Pancreas (tissue), 10 donors: ENCODE results near the gene SUPT4H1. TPM values are rescaled to one million over a fixed set of nuclear protein-coding genes. Genes with fewer than 3 reads are reported as not detected.

ENCODE experiments used
- ATAC-seq, 4 donors: fragments of 200-7000 bp; cut with Tn5 transposase; one replicate each; pipeline versions ENCODE4 v1.8.0 to v1.9.1; 2020; ENCODE audit warnings: mild to moderate bottlenecking in 4 of 4, moderate library complexity in 4 of 4
- DNase-seq, 6 donors: peaks; one replicate each; pipeline ENCODE4 v3.0.0-alpha.2; 2020
- FAIRE-seq: peaks from 2 replicates; lab custom pipeline; 2012; peaks lifted over from hg19 to GRCh38; lab: Jason Lieb, UNC
- H3K27ac ChIP-seq, 4 donors: fragments of 200-600 bp; sonication (generic); 1 replicate in 3 of 4; 2 replicates in 1 of 4; pipeline versions ENCODE4 v1.5.0 to v1.8.0; 2020
- H3K27me3 ChIP-seq, 4 donors: fragments of 200-600 bp; one replicate each; pipeline ENCODE4 v1.8.0; 2021
- H3K36me3 ChIP-seq, 3 donors: fragments of 200-600 bp; sonication (generic) in 1 of 3; one replicate each; pipeline versions ENCODE4 v1.5.0 to v1.8.0; 2020 to 2021
- H3K4me1 ChIP-seq, 3 donors: fragments of 200-600 bp; one replicate each; pipeline ENCODE4 v1.8.0; 2021
- H3K4me3 ChIP-seq, 4 donors: fragments of 200-600 bp; sonication (generic) in 2 of 4; one replicate each; pipeline versions ENCODE4 v1.5.0 to v1.8.0; 2020 to 2021
- H3K9me3 ChIP-seq, 4 donors: fragments of 200-600 bp; one replicate each; pipeline ENCODE4 v1.8.0; 2021
- CTCF ChIP-seq, 4 donors: fragments of 200-600 bp; sonication (generic) in 3 of 4; IDR thresholded peaks; one replicate each; pipeline versions ENCODE4 v1.5.0 to v1.8.0; 2021; ENCODE audit warnings: antibody characterized with exemption in 4 of 4
- WGBS, 2 donors: extraction: QIAGEN DNeasy Blood & Tissue Kit; methylation state at CpG; one replicate each; pipeline ENCODE4 v1.1.7; 2013; 5-methylcytosine and 5-hydroxymethylcytosine counted together
- intact Hi-C, 3 donors: fragments of 100-400 bp; cut with DNase I; formaldehyde crosslinking; loops; one replicate each; pipeline versions ENCODE4 v1.11.1 to v1.14.2; 2022
- microRNA-seq, 2 donors: library from miRNA; unstranded; fragments of <30 nt; microRNA quantifications; one replicate each; pipeline versions ENCODE4 to v1.1.0, GENCODE V29; 2019 to 2020
- polyA plus RNA-seq, 2 donors: library from polyadenylated mRNA; stranded (reverse); fragments of 200-250 nt; gene quantifications; one replicate each; pipeline ENCODE4 v1.2.3, GENCODE V29; 2013
- total RNA-seq, 6 donors: library from RNA; stranded (reverse); fragmentation: NEBNext Ultra II Directional in 4 of 6; extraction: Animal tissue kit (Norgen Biotek cat#: 25700) in 4 of 6; gene quantifications; one replicate each; pipeline versions ENCODE4 v1.2.1 to v1.2.4, GENCODE V29; 2021 to 2023
- donor health status: healthy with polysubstance abuse.
- donor health status: DM: no; HTN: no; CAD: no; lungs with moderate emphysema.
- donor health status: DM: no; HTN: no; CAD: no.
- donor health status: control.
- donor health status: control.
- donor health status: Bipolar disorder and iron deficiency.
- donor health status: DM: yes; HTN: yes; CAD: no.
- donor health status: DM: no; HTN: no; CAD: no.
- donor health status: DM: no; HTN: no; CAD: no.
- donor health status: DM: yes; HTN: yes; CAD: no.

The SUPT4H1 gene
- total and polyA plus RNA-seq, 8 donors, result 14.1 to 43.7 (median 27.1) TPM

DNA sequence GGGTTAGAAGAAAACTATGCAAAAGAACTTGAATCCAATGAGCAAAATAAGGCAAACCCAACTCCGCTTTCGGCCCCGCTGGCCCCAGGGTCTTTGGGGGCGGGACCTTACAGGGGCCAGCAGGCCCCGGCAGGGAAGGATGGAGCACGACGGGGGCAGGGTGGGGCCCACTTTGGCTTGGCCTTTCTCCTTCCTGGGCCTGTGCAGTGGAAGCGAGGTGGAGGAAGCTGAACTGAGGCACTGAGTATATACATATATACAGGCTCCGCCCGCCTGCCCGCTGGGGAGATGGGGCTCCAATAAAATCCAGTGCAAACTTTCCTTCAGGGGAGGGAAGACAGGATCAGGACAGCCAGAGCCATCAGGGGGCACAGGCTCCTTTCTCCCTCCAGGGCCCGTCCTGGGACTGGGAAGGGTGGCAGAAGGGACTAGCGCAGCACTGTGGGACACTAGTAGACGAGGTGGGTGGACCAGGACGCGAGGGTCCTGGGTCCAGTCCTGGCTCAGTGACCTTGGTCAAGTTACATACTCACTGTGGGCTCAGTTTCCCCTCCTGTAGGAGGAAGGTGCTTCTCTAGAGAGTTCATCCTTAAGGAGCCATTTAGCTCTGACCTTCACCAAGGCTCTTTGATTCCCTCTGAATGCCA is 50.4 kb downstream of the SUPT4H1 start:
- Histone ChIP-seq H3K4me3 (no peak overlapping the region), H3K4me1 (no peaks in the 10 kb centered on the region), H3K27ac (no peak overlapping the region), H3K27me3 (no peaks in the 10 kb centered on the region), H3K36me3 (no peaks in the 10 kb centered on the region), H3K9me3 (no peaks in the 10 kb centered on the region)
- WGBS, 2 donors, result 86 to 91% methylated on average over 16 of the region's 16 CpGs
- DNase-seq, result no peak
- ATAC-seq, result no peak
- intact Hi-C loops, result loop anchor here in 1 of 3 donors (10.0 kb wide), 1 partner anchor 143 kb away; no protein-coding TSS in a partner anchor
- TF ChIP-seq CTCF (IDR thresholded peaks at IDR 0.05), result no peak
- FAIRE-seq, result no peak

DNA sequence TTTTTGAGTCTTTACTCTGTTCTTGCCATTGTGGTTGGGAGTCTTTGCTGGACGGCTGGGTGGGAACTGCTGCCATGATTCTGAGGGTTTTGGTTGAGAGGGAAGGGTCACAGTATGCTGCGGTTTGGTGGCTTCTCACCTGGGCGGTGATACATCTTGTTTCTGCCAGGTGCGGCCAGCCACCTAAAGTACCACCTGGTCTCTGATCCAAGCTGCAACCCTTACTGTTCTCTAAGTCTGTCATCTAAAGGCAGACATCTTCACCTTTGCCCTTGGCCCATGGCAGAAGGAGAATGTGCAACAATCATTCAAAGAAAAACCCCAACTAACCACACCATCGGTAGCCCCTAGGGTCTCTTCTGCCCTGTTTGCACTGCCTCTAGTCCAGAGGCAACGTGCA is 51.7 kb downstream of the SUPT4H1 start:
- no peak for DNase-seq
- no peak for TF ChIP-seq CTCF (IDR thresholded peaks at IDR 0.05)
- 76 to 91% methylated on average over 6 of the region's 6 CpGs for WGBS, 2 donors

More for the DNA sequence above, 51.7 kb downstream of the SUPT4H1 start:
- intact Hi-C loops, result loop anchor here in 1 of 3 donors (10.0 kb wide), 1 partner anchor 144 kb away; no protein-coding TSS in a partner anchor
- no peak overlapping the region for H3K27ac ChIP-seq
- H3K27me3 ChIP-seq, result no peaks in the 10 kb centered on the region
- H3K4me3 ChIP-seq, result no peak overlapping the region
- no peaks in the 10 kb centered on the region for H3K36me3 ChIP-seq
- FAIRE-seq, result no peak
- no peaks in the 10 kb centered on the region for H3K9me3 ChIP-seq
- ATAC-seq, result no peak
- no peaks in the 10 kb centered on the region for H3K4me1 ChIP-seq

Small RNAs within 50 kb of the gene (microRNA-seq; reads per million reads assigned to microRNA genes)
- gene MIR4736, result 0 reads per million in 2 donors

Other genes with a start within 250 kb of the SUPT4H1 start
- not detected for gene OR4D1, start 203.8 kb downstream of the SUPT4H1 start, total RNA-seq
- gene OR4D1, start 203.8 kb downstream of the SUPT4H1 start, polyA plus RNA-seq, result not detected
- not detected for gene OR4D2, start 185.2 kb downstream of the SUPT4H1 start, total RNA-seq
- gene OR4D2, start 185.2 kb downstream of the SUPT4H1 start, polyA plus RNA-seq, result not detected
- not detected for gene EPX, start 159.5 kb downstream of the SUPT4H1 start, total RNA-seq
- not detected for gene EPX, start 159.5 kb downstream of the SUPT4H1 start, polyA plus RNA-seq
- 10 to 100 TPM in 2 of 6 donors, 1 to 10 TPM in 4; 5.8 to 16.0 (median 7.3) TPM for gene MKS1, start 132.9 kb downstream of the SUPT4H1 start, total RNA-seq
- gene MKS1, start 132.9 kb downstream of the SUPT4H1 start, polyA plus RNA-seq, result 10 to 100 TPM; 12.7 to 16.1 TPM
- gene LPO, start 113.6 kb downstream of the SUPT4H1 start, total RNA-seq, result not detected
- gene LPO, start 113.6 kb downstream of the SUPT4H1 start, polyA plus RNA-seq, result under 1 TPM; 0.08 to 0.23 TPM
- under 1 TPM; 0.03 to 0.28 (median 0.09) TPM for gene MPO, start 71.3 kb downstream of the SUPT4H1 start, total RNA-seq
- gene MPO, start 71.3 kb downstream of the SUPT4H1 start, polyA plus RNA-seq, result under 1 TPM in 1 of 2 donors, not detected in 1; 0.19 TPM
- gene TSPOAP1, start 23.4 kb downstream of the SUPT4H1 start, total RNA-seq, result 10 to 100 TPM in 4 of 6 donors, 1 to 10 TPM in 2; 7.0 to 19.6 (median 12.9) TPM
- 10 to 100 TPM; 56.7 to 90.2 TPM for gene TSPOAP1, start 23.4 kb downstream of the SUPT4H1 start, polyA plus RNA-seq
- 10 to 100 TPM in 2 of 6 donors, 1 to 10 TPM in 4; 4.5 to 12.5 (median 6.2) TPM for gene RNF43, start 65.3 kb upstream of the SUPT4H1 start, total RNA-seq
- 1 to 10 TPM; 5.9 to 6.2 TPM for gene RNF43, start 65.3 kb upstream of the SUPT4H1 start, polyA plus RNA-seq
- under 1 TPM in 1 of 6 donors, not detected in 5; 0.04 TPM for gene HSF5, start 136.2 kb upstream of the SUPT4H1 start, total RNA-seq
- not detected for gene HSF5, start 136.2 kb upstream of the SUPT4H1 start, polyA plus RNA-seq
- gene MTMR4, start 162.4 kb upstream of the SUPT4H1 start, total RNA-seq, result 10 to 100 TPM in 5 of 6 donors, 1 to 10 TPM in 1; 8.1 to 19.9 (median 14.5) TPM
- gene MTMR4, start 162.4 kb upstream of the SUPT4H1 start, polyA plus RNA-seq, result 10 to 100 TPM; 13.8 to 16.3 TPM